Daoy (cell line): ENCODE results near the gene ANKFN1. TPM values are rescaled to one million over a fixed set of nuclear protein-coding genes. Genes with fewer than 3 reads are reported as not detected.

ENCODE experiments used
- DNase-seq: peaks from one replicate; pipeline ENCODE4 v3.0.0-alpha.2; 2015; ENCODE audit warnings: low read depth
- total RNA-seq: library from RNA; depleted of rRNA; stranded (reverse); fragments of >200 nt; shearing (Covaris generic); gene quantifications from 2 replicates; pipeline ENCODE4 v1.2.3, GENCODE V29; 2014

ANKFN1 gene
- total RNA-seq, 1 experiment from 2014 or later, result not detected

DNA sequence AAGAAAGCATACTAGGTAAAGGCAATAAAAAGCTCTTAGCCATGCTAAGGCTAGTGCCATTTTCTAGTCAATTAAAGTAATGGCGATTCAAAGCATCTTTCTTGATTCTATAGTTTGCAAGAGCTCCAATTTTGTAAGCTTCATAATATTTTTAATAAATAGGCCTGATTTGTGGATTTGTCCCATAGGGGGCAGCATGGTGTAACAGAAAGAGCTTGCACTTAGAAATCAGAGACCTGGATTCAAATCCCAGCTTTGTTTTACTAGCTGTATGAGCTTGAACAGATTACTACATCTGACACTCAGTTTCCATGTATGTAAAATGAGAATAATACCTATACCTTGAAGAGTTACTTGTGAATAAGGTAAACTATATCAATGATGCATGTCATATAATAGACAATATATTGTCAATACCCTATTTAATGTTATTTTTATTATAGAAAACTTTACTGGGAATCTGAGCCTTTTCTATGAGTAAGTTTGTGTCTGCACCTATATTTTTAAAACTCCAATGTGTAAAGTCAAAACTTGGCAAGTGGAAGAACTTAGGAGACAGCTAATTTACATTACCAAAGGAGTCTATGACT, 346.6 kb downstream of the ANKFN1 start:
- DNase-seq, result peak; percentile 21

DNA sequence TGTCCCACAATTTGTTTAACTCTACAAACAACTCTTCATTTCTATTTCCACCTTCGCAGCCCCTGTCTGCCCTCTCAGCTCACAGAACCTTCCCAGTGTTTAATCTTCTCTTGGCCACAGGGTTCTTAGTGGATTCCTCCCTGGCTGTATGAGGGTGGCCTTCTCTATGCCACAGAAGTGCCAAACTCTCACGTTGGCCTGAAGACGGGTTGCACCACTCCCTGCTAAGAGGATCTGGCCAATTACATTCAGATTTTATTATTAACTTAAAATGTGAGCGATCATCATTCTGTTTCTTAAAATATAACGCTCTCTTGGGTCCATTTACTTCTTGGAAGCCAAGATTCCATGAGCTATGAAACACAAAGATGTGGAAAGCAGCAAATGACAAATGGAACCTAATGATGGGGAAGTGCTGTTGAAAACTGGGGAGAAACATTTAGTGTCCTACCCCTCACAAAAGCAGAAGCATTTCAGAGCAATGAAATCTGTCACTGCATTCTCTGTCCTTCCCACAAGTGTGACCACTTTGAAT, 348.9 kb downstream of the ANKFN1 start:
- DNase-seq, result no peak

DNA sequence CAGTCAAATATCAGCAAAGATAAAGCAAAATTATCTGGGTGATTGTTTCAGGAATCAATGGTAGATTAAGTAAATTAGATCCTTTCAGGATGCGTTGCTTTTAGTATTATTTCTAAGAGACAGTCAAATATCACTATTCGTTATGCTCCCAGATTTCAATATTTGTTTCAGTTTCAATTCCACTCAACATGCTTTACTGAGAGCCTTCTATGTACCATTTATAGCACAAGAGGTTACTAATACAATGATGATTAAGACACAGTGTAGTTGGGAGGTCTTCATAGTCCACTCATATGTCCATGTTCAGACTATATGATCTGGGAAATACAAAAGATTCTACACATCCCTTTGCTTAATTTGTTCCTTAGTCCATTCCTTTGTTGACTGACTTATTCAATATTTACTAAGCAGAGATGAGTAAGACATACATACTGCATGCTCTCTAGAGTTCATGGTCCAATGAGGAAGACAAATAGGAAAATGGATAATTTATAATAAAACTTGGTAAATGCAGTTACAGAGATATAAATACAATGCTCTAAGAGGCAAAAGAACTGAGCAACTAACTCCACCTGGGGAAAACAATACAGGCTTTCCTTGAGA, 352.0 kb downstream of the ANKFN1 start:
- DNase-seq, result no peak

DNA sequence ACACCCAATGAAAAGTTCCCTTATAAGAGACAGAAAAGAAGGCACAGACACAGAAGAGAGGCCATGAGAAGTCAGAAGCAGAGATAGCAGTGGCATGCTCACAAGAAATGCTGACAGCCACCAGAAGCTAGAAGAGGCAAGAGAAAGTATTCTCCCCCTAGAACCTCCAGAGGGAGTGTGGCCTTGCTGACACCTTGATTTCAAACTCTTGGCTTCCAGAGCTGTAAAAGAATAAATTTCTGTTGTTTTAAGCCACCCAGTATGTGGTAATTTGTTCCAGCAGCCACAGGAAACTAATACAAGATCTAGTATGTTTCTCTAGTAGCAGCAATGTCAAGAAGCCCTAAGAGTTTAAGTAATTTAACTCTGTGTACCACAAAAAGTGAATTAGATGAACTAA, 353.1 kb downstream of the ANKFN1 start:
- DNase-seq, result no peak

DNA sequence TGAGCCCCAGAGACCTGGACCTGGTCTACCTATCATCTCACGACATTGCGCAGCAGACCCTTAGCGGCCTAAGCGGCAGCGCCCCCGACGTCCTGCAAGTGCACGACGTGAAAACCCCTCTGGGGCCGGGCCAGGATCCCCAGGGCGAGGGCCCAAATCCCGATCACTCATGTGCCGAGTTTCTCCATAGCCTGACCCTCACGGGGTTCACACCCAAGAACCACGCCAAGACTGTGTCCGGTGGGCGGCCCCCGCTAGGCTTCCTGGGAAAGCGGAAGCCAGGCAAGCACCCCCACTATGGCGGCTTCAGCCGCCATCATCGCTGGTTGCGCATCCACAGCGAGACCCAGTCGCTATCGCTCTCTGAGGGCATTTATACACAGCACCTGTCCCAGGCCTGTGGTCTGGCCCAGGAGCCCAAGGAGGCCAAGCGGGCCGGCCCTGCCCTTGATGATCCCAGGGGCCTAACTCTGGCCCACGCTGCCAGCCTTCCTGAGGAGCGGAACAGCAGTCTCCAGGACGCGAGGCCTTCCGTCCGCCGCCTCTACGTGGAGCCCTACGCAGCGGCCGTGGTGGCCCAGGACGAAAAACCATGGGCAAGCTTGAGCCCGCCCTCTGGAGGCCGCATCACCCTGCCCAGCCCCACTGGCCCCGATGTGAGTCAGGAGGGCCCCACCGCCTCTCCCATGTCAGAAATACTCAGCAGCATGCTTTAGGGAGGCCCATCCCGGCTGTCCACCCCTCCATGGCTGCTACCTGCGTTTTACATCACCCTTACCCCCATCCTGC, 357.5 kb downstream of the ANKFN1 start:
- no peak for DNase-seq

DNA sequence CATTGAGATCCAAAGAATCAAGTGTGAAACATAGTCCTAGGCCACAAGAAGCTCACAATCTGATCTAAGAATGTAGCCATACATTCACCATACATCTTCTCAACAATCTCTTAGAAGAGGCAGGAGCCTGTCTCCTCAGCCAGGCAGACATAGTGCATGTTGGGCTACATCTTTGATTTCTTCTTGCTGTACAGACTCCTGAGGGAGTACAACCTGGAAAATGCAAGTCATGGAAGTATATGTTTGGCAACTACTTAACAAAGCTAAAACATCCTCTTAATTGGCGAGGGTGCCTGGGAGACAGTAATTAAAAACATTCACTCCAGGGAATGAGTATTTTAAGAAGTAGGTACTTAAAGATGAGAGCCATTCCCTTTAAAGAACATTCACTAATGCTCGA, 361.0 kb downstream of the ANKFN1 start:
- no peak for DNase-seq

DNA sequence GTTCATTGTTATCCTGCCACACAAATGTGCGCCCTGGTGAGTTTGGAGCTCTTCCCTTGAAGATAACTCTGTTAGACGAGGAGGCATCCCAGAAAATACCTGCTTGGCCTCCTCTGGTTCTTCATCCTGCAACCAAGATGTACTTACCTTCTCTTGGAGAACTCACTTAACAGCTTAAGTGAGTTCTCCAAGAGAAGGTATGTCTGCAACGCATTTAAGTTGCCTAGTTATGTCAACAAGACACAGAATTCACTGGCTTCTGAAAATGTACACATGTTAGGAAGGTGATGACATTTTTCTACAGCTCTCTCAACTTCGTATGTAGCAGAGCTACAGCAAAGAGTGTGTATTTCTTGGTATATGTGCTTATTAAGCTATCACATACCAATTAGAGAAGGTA, 361.6 kb downstream of the ANKFN1 start:
- DNase-seq, result no peak

DNA sequence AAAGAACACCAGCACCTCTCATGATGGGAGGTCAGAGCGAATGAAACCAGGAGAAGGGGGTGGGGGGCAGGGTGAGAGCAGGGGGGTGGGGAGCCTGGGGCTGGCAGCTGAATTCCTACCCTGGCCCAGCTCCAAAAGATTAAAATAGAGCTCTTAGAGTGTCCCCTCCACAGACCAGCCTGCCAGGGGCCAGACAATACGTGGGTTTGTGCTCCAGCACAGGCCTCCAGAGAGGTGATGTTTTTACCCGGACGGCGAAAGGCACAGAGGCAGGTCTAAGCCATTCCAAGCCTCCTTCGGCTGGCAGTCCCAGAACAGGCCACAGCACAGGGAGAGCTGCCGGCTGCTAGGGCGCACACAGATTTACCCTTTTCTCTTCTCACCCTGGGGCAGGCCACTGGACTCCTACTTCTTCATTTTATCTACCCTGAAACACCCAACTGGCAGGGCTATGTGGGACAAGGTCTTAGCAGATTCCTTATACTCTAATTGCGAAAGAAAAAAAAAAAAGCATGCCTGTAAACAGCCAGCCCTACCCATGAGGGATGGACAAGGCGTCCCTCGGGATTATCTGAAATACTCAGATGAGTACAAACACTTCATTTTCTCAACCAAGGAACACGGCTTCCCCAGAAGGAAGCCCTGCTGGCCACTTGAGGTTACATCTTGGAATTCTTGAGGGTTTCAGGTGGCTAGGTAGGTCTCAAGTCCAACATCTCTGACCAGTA, 368.3 kb downstream of the ANKFN1 start:
- DNase-seq, result no peak

DNA sequence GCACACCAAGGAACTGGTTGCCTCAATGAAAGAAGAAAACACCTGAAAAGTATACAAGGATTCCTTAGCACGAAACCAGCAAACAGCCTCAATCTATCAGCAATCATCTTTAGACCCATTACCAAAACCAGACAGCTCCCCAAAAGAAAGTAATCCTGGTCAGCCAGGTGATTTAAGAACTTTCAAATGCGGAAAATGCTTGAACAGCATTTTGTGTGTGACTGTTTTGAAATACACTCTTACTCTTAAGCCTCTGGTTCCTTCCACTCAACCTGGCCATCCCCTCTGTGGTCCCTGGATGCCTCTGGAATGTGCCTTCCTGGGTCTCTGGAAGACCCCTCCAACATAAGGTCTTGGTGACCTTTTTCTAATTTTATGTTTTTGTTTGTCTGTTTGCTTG, 369.8 kb downstream of the ANKFN1 start:
- no peak for DNase-seq

DNA sequence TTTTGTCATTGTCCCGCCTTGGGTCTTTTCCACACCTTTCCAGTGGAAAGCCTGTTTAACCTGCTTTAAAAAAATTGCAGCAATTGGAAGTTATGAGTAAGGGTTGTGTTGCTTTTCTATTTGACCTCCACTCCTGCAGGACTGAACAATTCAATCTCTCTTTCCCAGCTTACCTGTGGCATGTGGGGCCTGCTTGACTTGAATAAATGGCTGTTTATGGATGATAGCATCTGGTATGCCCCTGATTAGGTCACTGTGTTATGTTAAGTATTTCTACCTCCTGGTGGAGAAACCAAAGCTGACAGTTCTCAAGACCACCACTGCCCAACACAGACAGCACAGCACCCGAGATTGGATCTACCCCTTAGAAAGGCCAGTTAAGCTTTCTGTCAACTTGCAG, 375.4 kb downstream of the ANKFN1 start:
- DNase-seq, result no peak

DNA sequence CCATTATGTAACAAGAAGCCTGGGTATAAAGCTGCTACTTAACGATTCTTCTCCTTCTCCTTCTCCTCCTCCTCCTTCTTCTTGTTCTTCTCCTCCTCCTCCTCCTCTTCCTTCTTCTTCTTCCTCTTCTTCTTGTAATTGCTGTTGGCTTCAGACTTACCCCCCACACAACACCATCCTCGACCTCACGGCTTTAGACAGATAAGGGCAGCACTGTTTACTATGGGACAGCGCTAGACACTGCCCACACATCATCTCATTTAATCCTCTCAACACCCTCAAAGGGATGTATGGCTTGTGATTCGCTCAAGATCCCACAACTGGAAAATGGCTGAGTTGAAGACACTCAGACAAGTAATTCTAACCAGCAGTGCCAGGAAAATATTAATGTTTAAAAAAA, 379.7 kb downstream of the ANKFN1 start:
- DNase-seq, result no peak

DNA sequence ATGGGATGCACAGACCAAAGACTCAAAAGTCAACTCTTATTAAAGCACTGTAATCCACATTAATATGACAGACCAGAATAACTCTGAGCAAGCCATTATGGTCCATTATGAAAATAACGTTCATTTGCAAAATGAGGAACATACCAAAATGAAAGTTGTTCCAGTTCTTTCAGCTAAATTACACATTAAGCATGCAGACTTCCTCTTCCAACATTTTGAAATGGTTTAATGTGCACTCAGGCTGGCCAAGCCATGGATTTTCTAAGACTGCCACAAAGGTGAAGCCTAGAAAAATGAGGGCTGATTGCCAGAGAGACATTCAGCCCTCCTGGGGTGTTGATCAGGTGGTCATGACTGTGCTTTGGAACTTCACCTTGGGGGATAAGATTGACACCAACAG, 383.5 kb downstream of the ANKFN1 start:
- no peak for DNase-seq

DNA sequence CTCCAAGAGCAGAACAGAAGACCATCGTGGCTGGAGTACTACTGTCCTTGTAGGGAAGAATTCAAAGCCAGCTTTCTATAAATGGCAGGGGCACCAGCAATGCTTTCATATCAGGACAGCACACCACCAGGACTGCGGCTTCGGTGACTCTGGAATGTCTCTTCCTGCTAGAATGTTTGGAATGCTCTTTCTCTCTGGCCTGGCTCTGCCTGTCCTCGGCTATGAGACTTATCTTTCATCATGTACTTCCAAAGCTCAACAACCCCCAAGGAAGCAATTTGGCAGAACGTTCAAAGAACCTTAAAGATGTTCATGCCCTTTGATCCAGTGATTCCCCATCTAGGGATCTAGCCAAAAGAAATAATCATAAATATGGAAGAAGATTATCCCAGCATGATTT, 387.6 kb downstream of the ANKFN1 start:
- DNase-seq, result no peak

DNA sequence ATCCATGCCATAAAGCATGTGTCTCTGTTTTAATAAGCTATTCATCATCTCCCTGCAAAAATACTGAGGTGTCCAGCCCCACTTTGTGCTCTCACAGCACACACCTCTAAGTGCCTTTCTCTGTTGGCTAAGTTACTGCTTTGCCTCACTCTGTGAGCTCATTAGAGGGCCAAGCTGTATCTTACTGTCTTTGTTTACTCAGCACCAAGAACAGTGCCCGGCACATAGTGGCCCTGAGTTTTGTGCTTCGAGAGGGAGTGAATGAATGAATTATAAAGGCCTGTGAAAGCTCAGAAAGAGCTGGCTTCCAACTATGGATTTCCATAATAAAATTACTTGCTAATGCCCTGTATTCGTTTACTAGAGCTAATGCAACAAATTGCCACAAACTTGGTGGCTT, 390.0 kb downstream of the ANKFN1 start:
- DNase-seq, result no peak

DNA sequence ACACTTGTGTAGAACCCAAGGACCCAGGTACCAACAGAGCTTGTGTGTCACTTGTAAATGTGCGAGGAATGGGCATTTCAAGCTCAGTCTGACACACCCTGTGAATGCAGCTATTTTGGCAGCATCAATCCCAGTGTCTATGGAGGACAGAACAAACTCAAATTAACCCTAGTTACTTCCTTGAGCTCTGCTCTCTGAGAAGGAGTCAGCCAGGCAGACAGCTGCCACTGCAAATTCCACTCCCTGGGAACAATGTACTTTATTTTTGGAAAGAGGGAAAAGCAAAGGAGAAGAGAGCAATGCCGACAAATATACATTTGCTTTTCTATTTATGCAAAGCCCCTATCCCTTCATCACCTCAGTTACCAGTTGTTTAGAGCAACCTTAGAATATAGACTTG, 391.8 kb downstream of the ANKFN1 start:
- no peak for DNase-seq

DNA sequence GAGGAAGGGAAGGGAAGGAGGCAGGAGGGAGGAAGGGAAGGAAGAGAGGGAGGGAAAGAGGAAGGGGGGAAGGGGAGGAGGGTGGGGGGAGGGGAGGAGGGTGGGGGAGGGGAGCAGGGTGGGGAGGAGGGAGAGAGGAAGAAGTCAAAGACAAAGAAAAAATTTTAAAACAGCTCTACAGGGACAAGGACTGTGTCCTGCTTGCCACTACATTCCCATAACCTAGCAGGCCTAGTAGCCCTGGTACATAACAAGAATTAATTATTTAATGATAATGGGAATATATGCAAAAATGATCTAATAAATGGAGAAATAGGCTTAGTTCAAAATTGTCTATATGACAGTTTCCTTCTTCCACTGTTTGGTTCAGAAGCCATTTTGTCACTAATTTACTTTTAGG, 392.7 kb downstream of the ANKFN1 start:
- no peak for DNase-seq

DNA sequence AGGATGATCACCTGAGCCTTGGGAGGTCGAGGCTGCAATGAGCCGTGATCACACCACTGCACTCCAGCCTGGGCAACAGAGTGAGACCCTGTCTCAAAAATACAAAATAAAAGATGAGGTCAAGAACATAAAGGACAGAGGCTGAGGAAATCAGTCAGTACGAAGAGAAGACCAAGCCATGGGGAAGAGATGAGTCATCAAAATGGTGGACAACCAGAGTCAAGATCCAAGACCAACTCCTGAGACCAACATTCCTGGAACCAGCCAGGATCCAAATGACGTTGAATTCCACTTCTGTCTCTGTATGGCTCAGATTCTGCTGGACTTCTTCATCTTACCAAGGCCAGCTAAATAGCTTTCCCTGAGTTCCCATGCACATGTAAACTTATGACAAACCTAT, 395.4 kb downstream of the ANKFN1 start:
- DNase-seq, result no peak

DNA sequence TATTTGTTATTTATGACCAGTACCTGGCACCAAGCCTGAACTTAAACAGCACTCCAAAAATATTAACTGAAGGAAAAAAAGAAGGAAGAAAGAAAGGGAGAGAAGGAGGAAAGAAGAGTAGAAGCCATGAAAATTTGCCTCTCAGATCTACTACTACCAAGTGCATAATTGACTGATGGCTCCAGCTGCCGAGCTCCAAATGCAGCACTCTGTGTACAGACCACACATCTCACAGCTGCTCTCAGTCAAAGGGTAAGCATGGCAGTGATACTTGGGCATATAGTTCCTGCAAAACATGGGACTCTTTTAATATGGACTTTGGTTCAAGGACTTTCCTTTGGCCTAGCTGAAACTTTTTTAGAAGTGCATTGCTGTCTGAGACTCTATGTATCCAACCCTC, 396.2 kb downstream of the ANKFN1 start:
- no peak for DNase-seq

DNA sequence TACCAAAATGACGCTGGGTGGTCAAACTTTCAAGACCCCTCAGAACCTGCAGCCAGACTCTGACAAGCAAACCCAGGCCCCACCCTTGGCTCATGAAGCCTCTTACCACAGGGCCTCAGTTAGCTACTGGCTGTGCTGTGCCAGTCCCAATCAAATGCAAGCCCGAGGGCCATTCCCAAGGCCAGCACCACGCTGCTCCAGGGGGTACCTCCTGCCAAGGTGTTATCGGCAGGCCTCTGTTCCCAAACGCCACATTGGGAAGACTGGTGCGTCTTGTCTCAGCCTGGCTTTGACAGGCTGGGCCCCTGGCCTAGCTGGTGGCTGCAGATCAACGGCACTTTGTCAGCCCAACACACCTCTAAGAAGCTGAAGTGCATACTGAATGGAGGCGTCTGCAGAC, 404.4 kb downstream of the ANKFN1 start:
- no peak for DNase-seq

DNA sequence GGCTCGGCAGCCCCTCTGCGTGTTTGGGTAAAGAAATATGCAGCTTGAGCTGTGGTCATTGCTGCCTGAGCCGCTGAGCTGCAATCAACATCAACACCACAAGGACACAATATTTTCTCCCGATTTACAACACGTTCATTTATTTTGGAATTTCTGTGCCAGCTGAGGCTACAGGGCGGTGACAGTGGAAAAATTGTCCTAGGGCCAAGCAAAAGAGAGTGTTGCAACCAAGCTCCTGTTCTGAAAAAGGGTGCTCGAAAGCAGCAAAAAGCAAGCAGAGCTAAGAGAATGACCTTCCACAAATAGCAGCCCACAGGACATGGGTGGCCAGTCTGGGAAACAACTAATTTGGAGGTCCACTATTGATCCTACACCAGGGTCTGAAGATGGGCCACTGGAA, 404.8 kb downstream of the ANKFN1 start:
- DNase-seq, result no peak
